ENCODE data around the gene FBXO4.

Gene FBXO4

GRCh38 chr5:41893074-41893851 is 31.8 kb upstream of the FBXO4 start:
- no peaks in the 10 kb centered on the region for H3K9me3 Mint-ChIP-seq
- H3K4me3 Mint-ChIP-seq: no peak overlapping the region
- no peak for TF ChIP-seq CTCF (IDR thresholded peaks at IDR 0.05; ENCODE audit: unreplicated experiment in 3 of 3)
- no peak overlapping the region for H3K27ac Mint-ChIP-seq
- peaks cover 8% of the 10 kb centered on the region for H3K27me3 Mint-ChIP-seq (ENCODE audit: low read depth)
- H3K4me1 Mint-ChIP-seq: no peaks in the 10 kb centered on the region
- no peaks in the 10 kb centered on the region for H3K36me3 Mint-ChIP-seq (ENCODE audit: low read depth)

- no peaks in the 10 kb centered on the region for H3K36me3 Mint-ChIP-seq (ENCODE audit: low read depth)
- H3K27me3 Mint-ChIP-seq (ENCODE audit: low read depth): peaks cover 16% of the 10 kb centered on the region
- no peaks in the 10 kb centered on the region for H3K4me1 Mint-ChIP-seq
- H3K9me3 Mint-ChIP-seq: no peaks in the 10 kb centered on the region
- H3K27ac Mint-ChIP-seq: no peak overlapping the region
- no peak overlapping the region for H3K4me3 Mint-ChIP-seq
- no peak for TF ChIP-seq CTCF (IDR thresholded peaks at IDR 0.05; ENCODE audit: unreplicated experiment in 3 of 3)
Measured at GRCh38 chr5:41896230-41896629, 28.9 kb upstream of the FBXO4 start.

- Mint-ChIP-seq H3K27ac (peak overlapping the region; percentile 88 to 97 (median 91)), H3K9me3 (no peaks in the 10 kb centered on the region)
- TF ChIP-seq CTCF (IDR thresholded peaks at IDR 0.05; ENCODE audit: unreplicated experiment in 3 of 3): no peak
Measured at GRCh38 chr5:41903382-41903891, 21.6 kb upstream of the FBXO4 start.

GRCh38 chr5:41903892-41904799 is 20.9 kb upstream of the FBXO4 start, which contains the start of gene RIMOC1:
Gene RIMOC1 (plus strand): TSS chr5:41904344. CDS start chr5:41904368, 24 bp downstream.
- peak within 1 kb of the TSS; percentile 88 to 97 (median 91) for H3K27ac Mint-ChIP-seq
- H3K4me3 Mint-ChIP-seq: peak within 1 kb of the TSS; percentile 92 to 99 (median 95)
- TF ChIP-seq CTCF (IDR thresholded peaks at IDR 0.05; ENCODE audit: unreplicated experiment in 3 of 3): no peak
- H3K27me3 Mint-ChIP-seq (ENCODE audit: low read depth): peaks cover 4% of the 10 kb centered on the region
- peaks cover 21% of the 10 kb centered on the region for H3K36me3 Mint-ChIP-seq (ENCODE audit: low read depth)
- H3K4me1 Mint-ChIP-seq: peaks cover 21% of the 10 kb centered on the region
- H3K9me3 Mint-ChIP-seq: no peaks in the 10 kb centered on the region

More at GRCh38 chr5:41903382-41903891, 21.6 kb upstream of the FBXO4 start:
- peaks cover 21% of the 10 kb centered on the region for H3K4me1 Mint-ChIP-seq
- H3K4me3 Mint-ChIP-seq: peak overlapping the region; percentile 92 to 99 (median 95)
- peaks cover 6% of the 10 kb centered on the region for H3K27me3 Mint-ChIP-seq (ENCODE audit: low read depth)
- H3K36me3 Mint-ChIP-seq (ENCODE audit: low read depth): peaks cover 17% of the 10 kb centered on the region

GRCh38 chr5:41906151-41906550 is 18.9 kb upstream of the FBXO4 start:
- H3K4me1 Mint-ChIP-seq: peaks cover 21% of the 10 kb centered on the region
- no peak overlapping the region for H3K27ac Mint-ChIP-seq
- H3K27me3 Mint-ChIP-seq (ENCODE audit: low read depth): no peaks in the 10 kb centered on the region
- H3K4me3 Mint-ChIP-seq: peak overlapping the region in 2 of 3 experiments; percentile 27 to 47
- no peak for TF ChIP-seq CTCF (IDR thresholded peaks at IDR 0.05; ENCODE audit: unreplicated experiment in 3 of 3)
- no peaks in the 10 kb centered on the region for H3K9me3 Mint-ChIP-seq
- peaks cover 34% of the 10 kb centered on the region for H3K36me3 Mint-ChIP-seq (ENCODE audit: low read depth)
